ENCODE data around the gene UBE2H.
A peak's percentile ranks its signal among the peaks of the same experiment; 100 is the strongest.

The UBE2H gene

GRCh38 chr7:129952653-129953560 lies at the start of gene UBE2H:
Gene UBE2H, minus strand, starts transcription at chr7:129952960. Its CDS starts 405 bp downstream, at chr7:129952555.
- Histone ChIP-seq H3K4me1 (ENCODE audit: control insufficient read depth, insufficient read depth, low read length) (peaks cover 12% of the 10 kb centered on the region), H3K9me3 (ENCODE audit: control insufficient read depth, insufficient read depth, low read depth, low read length) (no peaks in the 10 kb centered on the region), H3K27ac (ENCODE audit: low read depth, low read length) (peak within 1 kb of the TSS; percentile 96), H3K36me3 (ENCODE audit: control insufficient read depth, insufficient read depth, low read length) (peaks cover 2% of the 10 kb centered on the region; the same call in 1 of the 2 replicates), H3K27me3 (ENCODE audit: control insufficient read depth, insufficient read depth, low read length) (no peaks in the 10 kb centered on the region), H3K9ac (ENCODE audit: low read length) (peak within 1 kb of the TSS; percentile 96), H3K4me3 (ENCODE audit: low read depth, low read length) (peak within 1 kb of the TSS; percentile 97)

GRCh38 chr7:129998446-129998845 lies 45.7 kb upstream of the UBE2H start:
- no peaks in the 10 kb centered on the region for H3K36me3 ChIP-seq (ENCODE audit: control insufficient read depth, insufficient read depth, low read length)
- H3K27me3 ChIP-seq (ENCODE audit: control insufficient read depth, insufficient read depth, low read length): no peaks in the 10 kb centered on the region
- H3K9ac ChIP-seq (ENCODE audit: low read length): no peak overlapping the region
- H3K27ac ChIP-seq (ENCODE audit: low read depth, low read length): no peak overlapping the region
- no peak overlapping the region for H3K4me3 ChIP-seq (ENCODE audit: low read depth, low read length)
- H3K4me1 ChIP-seq (ENCODE audit: control insufficient read depth, insufficient read depth, low read length): no peaks in the 10 kb centered on the region
- no peaks in the 10 kb centered on the region for H3K9me3 ChIP-seq (ENCODE audit: control insufficient read depth, insufficient read depth, low read depth, low read length)

- Histone ChIP-seq H3K9ac (ENCODE audit: low read length) (no peak overlapping the region), H3K4me1 (ENCODE audit: control insufficient read depth, insufficient read depth, low read length) (no peaks in the 10 kb centered on the region), H3K9me3 (ENCODE audit: control insufficient read depth, insufficient read depth, low read depth, low read length) (no peaks in the 10 kb centered on the region), H3K4me3 (ENCODE audit: low read depth, low read length) (no peak overlapping the region), H3K27me3 (ENCODE audit: control insufficient read depth, insufficient read depth, low read length) (no peaks in the 10 kb centered on the region), H3K27ac (ENCODE audit: low read depth, low read length) (no peak overlapping the region), H3K36me3 (ENCODE audit: control insufficient read depth, insufficient read depth, low read length) (no peaks in the 10 kb centered on the region)
Measured at GRCh38 chr7:129997285-129997684, 44.5 kb upstream of the UBE2H start.

- Histone ChIP-seq H3K4me1 (ENCODE audit: control insufficient read depth, insufficient read depth, low read length) (no peaks in the 10 kb centered on the region), H3K4me3 (ENCODE audit: low read depth, low read length) (no peak overlapping the region), H3K36me3 (ENCODE audit: control insufficient read depth, insufficient read depth, low read length) (no peaks in the 10 kb centered on the region), H3K27ac (ENCODE audit: low read depth, low read length) (no peak overlapping the region), H3K27me3 (ENCODE audit: control insufficient read depth, insufficient read depth, low read length) (no peaks in the 10 kb centered on the region), H3K9me3 (ENCODE audit: control insufficient read depth, insufficient read depth, low read depth, low read length) (no peaks in the 10 kb centered on the region), H3K9ac (ENCODE audit: low read length) (no peak overlapping the region)
Measured at GRCh38 chr7:129993275-129993674, 40.5 kb upstream of the UBE2H start.

- Histone ChIP-seq H3K36me3 (ENCODE audit: control insufficient read depth, insufficient read depth, low read length) (no peaks in the 10 kb centered on the region), H3K4me3 (ENCODE audit: low read depth, low read length) (no peak overlapping the region), H3K9ac (ENCODE audit: low read length) (no peak overlapping the region), H3K4me1 (ENCODE audit: control insufficient read depth, insufficient read depth, low read length) (no peaks in the 10 kb centered on the region), H3K27ac (ENCODE audit: low read depth, low read length) (no peak overlapping the region), H3K9me3 (ENCODE audit: control insufficient read depth, insufficient read depth, low read depth, low read length) (no peaks in the 10 kb centered on the region), H3K27me3 (ENCODE audit: control insufficient read depth, insufficient read depth, low read length) (no peaks in the 10 kb centered on the region)
Measured at GRCh38 chr7:129990403-129991192, 37.8 kb upstream of the UBE2H start.

- Histone ChIP-seq H3K27me3 (ENCODE audit: control insufficient read depth, insufficient read depth, low read length) (no peaks in the 10 kb centered on the region), H3K9ac (ENCODE audit: low read length) (no peak overlapping the region), H3K27ac (ENCODE audit: low read depth, low read length) (no peak overlapping the region), H3K36me3 (ENCODE audit: control insufficient read depth, insufficient read depth, low read length) (no peaks in the 10 kb centered on the region), H3K4me1 (ENCODE audit: control insufficient read depth, insufficient read depth, low read length) (no peaks in the 10 kb centered on the region), H3K9me3 (ENCODE audit: control insufficient read depth, insufficient read depth, low read depth, low read length) (no peaks in the 10 kb centered on the region), H3K4me3 (ENCODE audit: low read depth, low read length) (no peak overlapping the region)
Measured at GRCh38 chr7:129989466-129989865, 36.7 kb upstream of the UBE2H start.

GRCh38 chr7:129986600-129986999 lies 33.8 kb upstream of the UBE2H start:
- Histone ChIP-seq H3K4me1 (ENCODE audit: control insufficient read depth, insufficient read depth, low read length) (no peaks in the 10 kb centered on the region), H3K36me3 (ENCODE audit: control insufficient read depth, insufficient read depth, low read length) (no peaks in the 10 kb centered on the region)

GRCh38 chr7:129980667-129981066 lies 27.9 kb upstream of the UBE2H start:
- H3K9ac ChIP-seq (ENCODE audit: low read length): no peak overlapping the region
- H3K9me3 ChIP-seq (ENCODE audit: control insufficient read depth, insufficient read depth, low read depth, low read length): no peaks in the 10 kb centered on the region
- H3K36me3 ChIP-seq (ENCODE audit: control insufficient read depth, insufficient read depth, low read length): no peaks in the 10 kb centered on the region
- H3K27me3 ChIP-seq (ENCODE audit: control insufficient read depth, insufficient read depth, low read length): no peaks in the 10 kb centered on the region
- no peaks in the 10 kb centered on the region; the same call in 1 of the 2 replicates for H3K4me1 ChIP-seq (ENCODE audit: control insufficient read depth, insufficient read depth, low read length)
- H3K4me3 ChIP-seq (ENCODE audit: low read depth, low read length): no peak overlapping the region
- no peak overlapping the region for H3K27ac ChIP-seq (ENCODE audit: low read depth, low read length)

More at GRCh38 chr7:129986600-129986999, 33.8 kb upstream of the UBE2H start:
- H3K9ac ChIP-seq (ENCODE audit: low read length): no peak overlapping the region
- no peaks in the 10 kb centered on the region for H3K9me3 ChIP-seq (ENCODE audit: control insufficient read depth, insufficient read depth, low read depth, low read length)
- H3K27ac ChIP-seq (ENCODE audit: low read depth, low read length): no peak overlapping the region
- H3K27me3 ChIP-seq (ENCODE audit: control insufficient read depth, insufficient read depth, low read length): no peaks in the 10 kb centered on the region
- H3K4me3 ChIP-seq (ENCODE audit: low read depth, low read length): no peak overlapping the region

- no peak overlapping the region for H3K4me3 ChIP-seq (ENCODE audit: low read depth, low read length)
- peaks cover 5% of the 10 kb centered on the region; the same call in 1 of the 2 replicates for H3K4me1 ChIP-seq (ENCODE audit: control insufficient read depth, insufficient read depth, low read length)
- no peak overlapping the region for H3K9ac ChIP-seq (ENCODE audit: low read length)
- H3K27me3 ChIP-seq (ENCODE audit: control insufficient read depth, insufficient read depth, low read length): no peaks in the 10 kb centered on the region
- H3K36me3 ChIP-seq (ENCODE audit: control insufficient read depth, insufficient read depth, low read length): no peaks in the 10 kb centered on the region
- no peak overlapping the region for H3K27ac ChIP-seq (ENCODE audit: low read depth, low read length)
- no peaks in the 10 kb centered on the region for H3K9me3 ChIP-seq (ENCODE audit: control insufficient read depth, insufficient read depth, low read depth, low read length)
Measured at GRCh38 chr7:129975309-129975708, 22.5 kb upstream of the UBE2H start.

GRCh38 chr7:129970816-129971215 lies 18.1 kb upstream of the UBE2H start:
- Histone ChIP-seq H3K4me3 (ENCODE audit: low read depth, low read length) (no peak overlapping the region), H3K9ac (ENCODE audit: low read length) (no peak overlapping the region), H3K4me1 (ENCODE audit: control insufficient read depth, insufficient read depth, low read length) (peaks cover 19% of the 10 kb centered on the region), H3K9me3 (ENCODE audit: control insufficient read depth, insufficient read depth, low read depth, low read length) (no peaks in the 10 kb centered on the region), H3K27ac (ENCODE audit: low read depth, low read length) (no peak overlapping the region), H3K27me3 (ENCODE audit: control insufficient read depth, insufficient read depth, low read length) (no peaks in the 10 kb centered on the region), H3K36me3 (ENCODE audit: control insufficient read depth, insufficient read depth, low read length) (no peaks in the 10 kb centered on the region)

Measured in HUES6 (cell line).